ENCODE results near the gene HES3.

GRCh38 chr1:6212193-6212959 lies 31.6 kb upstream of the HES3 start:
- TF ChIP-seq POLR2A (IDR thresholded peaks at IDR 0.05) (no peak), CTCF (IDR thresholded peaks at IDR 0.05) (no peak)

Measured in testis (tissue), 2 donors.